Measurements from ENCODE around the gene SPAG9.

SPAG9 gene

DNA sequence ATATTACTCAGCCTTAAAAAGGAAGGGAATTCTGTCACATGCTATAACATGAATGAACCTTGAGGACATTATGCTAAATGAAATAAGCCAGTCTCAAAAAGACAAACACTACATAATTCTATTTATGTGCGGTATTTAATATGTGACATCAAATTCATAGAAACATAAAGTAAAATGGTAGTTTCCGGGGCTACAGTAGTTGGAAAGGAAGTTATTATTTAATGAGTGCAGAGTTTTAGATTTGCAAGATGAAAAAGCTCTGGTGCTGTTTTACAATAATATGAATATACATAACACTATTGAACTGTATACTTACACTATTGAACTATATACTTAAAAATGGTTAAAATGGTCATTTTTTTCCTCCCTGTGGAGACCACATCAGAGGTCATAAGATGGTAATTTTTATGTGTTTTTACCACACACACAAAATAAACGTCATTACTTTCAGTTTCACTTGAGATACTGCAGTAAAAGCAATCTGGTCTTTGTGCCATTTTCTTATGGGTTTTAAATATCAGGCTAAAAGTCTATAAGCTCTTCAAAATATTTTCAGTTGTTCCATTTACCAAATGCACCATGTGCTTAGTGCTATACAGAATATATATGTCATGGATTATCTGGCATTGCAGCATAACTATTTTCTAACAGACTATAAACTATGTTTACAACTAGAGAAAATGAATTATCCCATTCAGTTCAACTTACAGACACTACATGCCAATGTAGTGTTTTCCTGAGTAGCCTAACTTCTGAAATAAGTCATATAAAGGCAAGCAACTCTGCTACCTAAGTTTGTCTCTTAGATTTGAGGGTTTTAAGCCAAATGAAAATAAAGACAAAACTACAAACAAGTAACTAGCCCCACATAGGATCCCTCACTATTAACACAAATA is 90.9 kb downstream of the SPAG9 start:
- DNase-seq = peak; percentile 59

DNA sequence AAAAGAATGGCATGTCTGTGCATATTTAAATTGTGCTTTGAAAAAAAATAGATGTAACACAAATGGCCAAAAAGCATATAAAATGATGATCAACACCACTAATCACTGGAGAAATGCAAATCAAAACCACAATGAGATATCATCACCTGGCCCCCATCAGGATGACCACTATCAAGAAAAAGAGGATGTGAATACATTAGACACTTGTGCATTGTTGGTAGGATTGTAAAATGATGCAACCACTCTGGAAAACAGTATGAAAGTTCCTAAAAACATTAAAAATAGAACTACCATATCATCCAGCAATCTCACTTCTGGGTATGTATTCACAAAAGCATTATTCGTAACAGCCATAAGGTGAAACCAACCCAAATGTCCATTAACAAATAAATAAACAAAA is 91.5 kb downstream of the SPAG9 start:
- no peak for DNase-seq

DNA sequence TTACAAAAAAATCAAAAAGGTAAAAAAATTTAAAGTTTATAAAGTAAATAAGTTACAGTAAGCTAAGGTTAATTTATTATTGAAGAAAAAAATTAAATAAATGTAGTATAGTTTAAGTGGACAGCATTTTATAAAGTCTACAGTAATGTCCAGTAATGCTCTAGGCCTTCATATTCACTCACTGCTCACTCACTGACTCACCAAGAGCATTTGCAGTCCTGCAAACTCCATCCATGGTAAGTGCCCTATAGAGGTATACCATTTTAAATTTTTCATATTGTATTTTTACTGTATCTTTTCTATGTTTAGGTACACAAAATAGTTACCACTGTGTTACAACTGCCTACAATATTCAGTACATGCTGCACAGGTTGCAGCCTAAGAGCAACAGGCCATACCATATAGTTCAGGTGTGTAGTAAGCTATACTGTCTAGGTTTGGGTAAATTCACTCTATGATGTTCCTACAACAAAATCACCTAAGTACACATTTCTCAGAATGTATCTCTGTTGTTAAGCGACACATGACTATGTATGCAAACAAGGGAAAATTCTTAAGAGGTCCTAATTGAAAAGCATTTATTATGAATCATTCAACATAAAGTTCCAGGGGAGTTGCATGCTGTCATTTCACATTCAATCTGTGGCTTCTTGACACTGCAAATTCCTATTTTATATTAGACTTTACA is 92.3 kb downstream of the SPAG9 start:
- no peak for DNase-seq

DNA sequence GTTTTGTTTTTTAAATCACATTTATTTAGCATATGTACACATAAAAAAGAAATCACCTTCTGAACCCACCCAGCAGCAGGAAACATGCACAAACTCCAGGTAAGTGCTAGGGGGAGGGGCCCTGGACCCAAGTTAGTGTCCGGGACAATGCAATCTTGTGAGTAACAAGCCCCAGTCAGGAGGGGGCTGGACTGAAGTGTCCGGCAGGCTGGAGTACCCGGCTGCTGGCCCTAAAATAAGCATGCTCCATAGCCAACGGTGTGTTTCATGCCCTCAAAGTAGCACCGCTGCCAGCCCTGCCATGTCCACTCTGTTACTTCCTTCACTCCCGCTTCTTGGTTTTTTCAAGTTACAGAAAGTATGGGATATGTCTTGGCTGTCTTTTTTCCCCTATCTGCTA is 102.1 kb downstream of the SPAG9 start:
- no peak for DNase-seq

DNA sequence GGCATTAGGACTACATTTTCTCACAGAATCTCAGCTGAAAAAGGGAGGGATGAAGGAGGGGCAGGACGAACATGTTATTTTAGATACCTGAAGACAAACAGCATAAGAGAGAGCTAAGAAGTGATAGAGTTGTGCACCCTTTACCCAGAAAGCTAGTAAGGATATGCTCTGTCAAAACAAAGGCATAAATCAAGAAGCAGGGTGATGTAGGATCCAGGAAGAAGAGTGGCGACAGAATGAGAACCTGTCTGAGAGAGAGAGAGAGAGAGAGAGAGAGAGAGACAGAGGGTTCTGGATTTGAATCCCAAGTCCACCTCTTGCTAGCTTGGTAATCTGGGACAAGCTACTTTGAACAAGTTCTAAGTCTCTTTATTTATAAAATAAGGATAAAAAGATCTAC is 103.4 kb downstream of the SPAG9 start:
- no peak for DNase-seq

DNA sequence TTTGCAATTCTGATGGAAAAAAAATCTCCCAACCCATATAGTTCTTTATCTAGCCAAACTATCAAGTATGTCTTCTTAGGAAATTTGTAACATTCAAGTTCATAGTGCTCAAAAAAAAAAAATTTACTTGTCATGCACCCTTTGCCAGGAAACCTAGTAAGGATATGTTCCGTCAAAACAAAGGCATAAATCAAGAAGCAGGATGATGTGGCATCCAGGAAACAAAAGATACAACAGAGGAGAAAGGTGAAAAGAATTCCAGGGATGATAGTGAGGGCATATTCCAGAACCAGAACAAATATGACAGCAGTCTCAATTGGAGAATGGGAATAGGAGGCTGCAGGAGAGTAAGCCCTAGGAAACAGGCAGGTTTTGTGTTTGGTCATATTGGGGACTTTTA is 104.6 kb downstream of the SPAG9 start:
- DNase-seq = no peak

DNA sequence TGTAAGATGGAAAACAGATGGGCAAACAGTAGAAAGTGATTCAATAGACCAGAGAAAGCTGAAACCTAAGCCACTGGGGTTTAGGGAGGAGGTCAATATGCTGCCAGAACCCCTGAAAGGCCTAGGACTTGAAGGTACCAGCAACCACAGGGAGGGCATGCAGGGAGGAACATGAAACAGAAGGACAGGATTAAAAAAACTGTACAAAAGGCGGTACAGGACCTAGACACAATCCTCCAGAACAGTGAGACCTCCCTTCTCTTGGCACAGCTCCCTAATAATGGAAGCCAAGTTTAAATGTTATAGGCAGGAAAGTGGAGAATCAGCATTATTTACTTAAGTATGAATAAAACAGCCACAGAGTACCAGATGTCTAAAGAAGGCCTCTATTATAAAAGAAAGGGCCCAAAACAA is 105.5 kb downstream of the SPAG9 start:
- no peak for DNase-seq

DNA sequence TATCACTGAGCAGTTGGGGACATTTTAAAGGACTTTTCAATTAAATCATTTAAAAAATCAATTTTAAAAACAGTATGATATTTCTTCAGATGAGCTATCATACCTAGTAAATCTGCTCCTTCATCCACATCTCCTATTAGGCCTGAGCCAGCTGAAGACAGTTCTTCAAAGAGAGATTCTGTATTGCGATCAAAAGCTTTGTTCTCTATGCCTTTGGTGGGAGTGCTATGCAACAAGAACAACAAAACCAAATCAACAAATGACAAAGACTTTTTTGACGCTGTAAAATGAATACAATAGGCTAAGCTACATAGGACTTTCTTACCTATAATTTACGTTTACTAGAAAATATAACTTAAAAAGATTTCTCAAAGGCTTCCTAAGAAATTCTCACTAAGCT is 106.5 kb downstream of the SPAG9 start:
- DNase-seq = no peak

DNA sequence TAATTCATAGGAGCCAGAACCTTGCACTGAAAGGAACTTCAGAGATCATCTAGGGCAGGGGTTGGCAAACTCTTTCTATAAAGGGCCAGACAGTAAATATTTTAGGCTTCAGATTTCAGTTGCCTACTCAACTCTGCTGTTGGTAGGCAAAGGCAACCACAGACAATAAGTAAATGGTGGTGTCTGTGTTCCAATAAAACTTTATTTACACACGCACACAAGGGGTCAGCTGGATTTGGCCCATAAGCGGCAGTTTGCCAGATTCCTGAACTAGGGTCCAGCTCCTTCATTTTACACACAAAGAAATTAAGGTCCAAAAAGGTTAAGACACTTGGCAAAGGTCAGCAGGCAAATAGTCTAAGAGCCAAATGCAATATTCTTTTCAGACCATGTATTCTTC is 107.3 kb downstream of the SPAG9 start:
- no peak for DNase-seq

DNA sequence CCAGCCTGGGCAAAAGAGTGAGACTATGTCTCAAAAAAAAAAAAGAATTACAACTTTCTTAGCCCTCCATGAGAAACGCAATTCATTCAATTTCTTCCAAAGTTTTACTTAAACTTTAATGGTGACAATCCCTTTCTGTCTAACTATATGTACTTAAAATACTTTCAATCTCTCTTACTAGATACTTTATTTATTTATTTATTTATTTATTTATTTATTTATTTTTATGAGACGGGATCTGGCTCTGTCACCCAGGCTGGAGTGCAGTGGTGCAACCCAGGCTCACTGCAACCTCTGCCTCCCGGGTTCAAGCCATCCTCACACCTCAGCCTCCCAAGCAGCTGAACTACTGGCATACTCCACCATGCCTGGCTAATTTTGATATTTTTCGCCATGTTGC is 108.1 kb downstream of the SPAG9 start:
- no peak for DNase-seq

DNA sequence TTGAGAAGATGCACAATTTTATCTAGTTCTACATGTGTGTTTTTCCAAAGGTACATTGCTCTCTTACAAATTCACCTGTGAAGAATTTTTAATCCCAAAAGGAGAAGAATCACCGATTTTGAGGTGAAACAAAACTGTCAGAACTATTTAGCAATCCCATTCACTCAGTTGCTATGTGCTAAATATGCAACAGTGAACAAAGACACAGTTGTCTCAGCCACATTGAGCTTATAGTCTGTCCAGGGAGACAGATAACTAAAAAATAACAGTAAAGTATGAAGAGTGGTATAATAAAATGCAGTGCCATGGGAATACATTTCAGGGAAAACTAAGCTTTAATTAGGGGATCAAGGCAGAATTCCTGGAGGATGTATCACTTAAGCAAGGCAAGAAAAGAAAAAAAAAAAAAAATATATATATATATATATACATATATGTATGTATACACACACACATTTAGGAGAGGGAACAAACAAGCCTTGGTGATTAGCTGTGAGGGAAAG is 110.4 kb downstream of the SPAG9 start:
- DNase-seq = no peak

DNA sequence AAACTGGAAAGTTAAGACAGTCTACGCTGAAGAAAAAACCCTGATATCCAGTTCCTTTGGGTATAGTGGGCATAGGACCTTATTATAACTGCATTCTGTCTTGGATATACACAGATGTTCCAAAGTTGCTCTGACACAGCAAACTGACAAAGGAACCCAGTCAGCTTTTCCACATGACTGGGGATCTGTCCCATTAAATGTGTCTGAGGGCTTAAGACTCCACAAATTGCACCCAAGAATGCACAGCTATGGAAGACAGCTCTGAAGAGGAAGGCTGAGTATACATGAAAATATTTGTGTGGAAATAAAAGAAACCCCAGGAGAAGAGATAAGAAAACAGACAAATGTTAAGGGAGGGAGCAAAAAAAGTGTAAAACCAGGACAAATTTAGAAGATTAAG is 114.1 kb downstream of the SPAG9 start:
- DNase-seq = no peak

DNA sequence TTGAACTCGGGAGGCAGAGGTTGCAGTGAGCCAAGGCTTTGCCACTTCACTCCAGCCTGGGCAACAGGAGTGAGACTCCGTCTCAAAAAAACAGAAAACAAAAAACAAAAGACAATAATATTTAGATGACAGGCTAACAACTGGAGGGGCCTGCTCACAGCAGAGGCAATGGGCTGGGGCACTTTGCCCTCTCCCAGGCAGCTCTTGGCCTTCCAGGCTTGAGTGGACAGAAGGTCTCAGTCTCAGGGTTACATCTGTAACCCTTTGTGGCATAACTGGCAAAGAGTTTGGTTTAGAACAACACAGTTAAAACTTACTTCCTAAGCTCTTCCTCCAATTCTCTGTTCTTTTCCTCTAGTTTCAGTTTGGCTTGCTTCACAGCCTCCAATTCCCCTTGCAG is 114.9 kb downstream of the SPAG9 start:
- no peak for DNase-seq

DNA sequence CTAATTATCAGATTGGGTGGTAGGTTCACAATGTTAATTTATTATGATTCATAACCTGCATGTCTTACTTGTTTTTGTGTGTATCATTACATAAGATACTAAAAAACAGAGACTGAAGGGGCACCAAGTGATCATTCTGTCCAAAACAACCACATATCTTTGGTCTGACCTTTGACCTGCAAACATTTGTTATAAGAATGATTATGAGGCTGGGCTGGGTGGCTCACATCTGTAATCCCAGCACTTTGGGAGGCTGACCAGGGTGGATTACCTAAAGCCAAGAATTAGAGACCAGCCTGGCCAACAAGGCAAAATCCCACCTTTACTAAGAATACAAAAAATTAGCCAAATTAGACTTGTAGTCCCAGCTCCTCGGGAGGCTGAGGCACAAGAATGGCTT is 116.4 kb downstream of the SPAG9 start:
- no peak for DNase-seq

DNA sequence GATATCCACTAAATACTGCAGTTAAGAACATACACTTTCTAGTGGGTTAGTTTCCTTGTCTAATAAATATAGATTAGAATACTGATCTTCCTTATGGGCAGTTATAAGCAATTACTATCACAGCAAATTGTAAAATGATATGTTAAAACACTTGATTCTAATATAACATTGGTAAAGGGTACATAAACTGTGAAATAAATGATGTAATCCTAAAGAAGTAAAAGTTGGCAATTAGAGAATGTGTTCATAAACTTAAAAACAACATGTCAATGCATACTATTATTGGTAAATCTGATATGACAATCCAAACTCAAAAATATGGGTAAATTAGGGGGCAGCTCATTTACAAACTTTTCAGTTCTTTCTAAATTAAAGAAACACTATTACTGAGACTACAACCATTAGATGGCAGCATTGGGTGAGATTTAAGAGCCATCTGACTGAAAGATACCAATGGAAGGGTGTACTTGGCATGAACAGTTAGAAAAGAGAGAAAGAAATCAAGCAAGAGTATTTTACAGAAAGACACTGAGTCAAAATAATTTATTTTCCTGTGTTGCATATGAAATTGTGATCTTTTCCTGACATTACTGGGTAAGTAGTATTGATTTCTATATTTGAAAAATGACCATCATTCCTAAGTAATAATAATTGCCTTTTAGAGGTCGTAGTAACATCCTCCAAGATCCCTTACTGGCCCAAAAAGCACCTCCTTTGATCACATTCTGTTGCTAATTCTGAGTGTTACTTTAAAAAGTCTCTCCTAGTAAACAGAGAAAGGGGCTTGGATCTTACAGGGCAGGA is 119.6 kb downstream of the SPAG9 start:
- peak; percentile 73 for DNase-seq

DNA sequence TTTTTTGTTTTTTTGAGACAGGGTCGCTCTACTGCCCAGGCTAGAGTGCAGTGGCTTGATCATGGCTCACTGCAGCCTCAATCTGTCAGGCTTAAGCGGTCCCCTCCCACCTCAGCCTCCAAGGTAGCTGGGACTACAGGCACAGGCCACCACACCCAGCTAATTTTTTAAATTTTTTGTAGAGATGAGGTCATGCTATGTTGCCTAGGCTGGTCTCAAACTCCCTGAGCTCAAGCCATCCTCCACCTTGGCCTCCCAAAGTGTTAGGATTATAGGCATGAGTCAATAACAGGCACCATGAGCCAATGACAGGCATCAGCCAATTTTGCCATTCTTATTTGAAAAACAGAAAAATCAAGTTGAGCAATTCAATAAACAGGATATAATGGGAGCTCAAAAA is 125.0 kb downstream of the SPAG9 start:
- no peak for DNase-seq

DNA sequence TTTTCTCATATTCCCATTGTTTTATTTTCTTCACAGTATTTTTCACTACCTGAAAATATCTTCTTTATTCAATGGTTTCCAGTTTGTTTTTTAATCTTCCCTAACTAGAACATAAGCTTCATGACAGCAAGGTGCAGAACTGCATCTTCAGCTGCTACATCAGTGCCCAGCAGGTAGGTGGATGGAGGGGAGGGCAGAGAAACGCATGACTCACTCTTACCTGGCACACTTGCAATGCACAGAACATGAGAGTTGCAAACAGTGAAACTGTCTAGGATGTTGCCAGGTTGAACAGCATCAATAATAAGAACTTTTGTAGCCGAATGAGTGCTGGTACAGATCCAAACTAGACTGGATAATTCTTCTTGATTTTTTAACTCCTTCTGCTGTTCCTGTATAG is 127.1 kb downstream of the SPAG9 start:
- DNase-seq = no peak

DNA sequence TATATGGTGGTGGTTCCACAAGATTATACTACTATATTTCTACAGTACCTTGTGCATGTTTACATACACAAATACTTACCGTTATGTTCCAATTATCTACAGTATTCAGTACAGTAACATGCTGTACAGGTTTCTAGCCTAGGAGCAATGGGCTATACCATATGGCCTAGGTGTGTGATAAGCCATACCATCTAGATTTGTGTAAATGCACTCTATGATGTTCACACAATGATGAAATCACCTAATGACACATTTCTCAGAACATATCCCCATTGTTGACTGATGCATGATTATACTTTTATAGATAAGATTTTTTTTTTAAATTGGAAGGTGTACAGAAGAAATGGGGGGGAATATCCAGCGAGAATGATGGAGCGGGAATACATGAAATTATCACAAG is 131.5 kb downstream of the SPAG9 start:
- DNase-seq = no peak

DNA sequence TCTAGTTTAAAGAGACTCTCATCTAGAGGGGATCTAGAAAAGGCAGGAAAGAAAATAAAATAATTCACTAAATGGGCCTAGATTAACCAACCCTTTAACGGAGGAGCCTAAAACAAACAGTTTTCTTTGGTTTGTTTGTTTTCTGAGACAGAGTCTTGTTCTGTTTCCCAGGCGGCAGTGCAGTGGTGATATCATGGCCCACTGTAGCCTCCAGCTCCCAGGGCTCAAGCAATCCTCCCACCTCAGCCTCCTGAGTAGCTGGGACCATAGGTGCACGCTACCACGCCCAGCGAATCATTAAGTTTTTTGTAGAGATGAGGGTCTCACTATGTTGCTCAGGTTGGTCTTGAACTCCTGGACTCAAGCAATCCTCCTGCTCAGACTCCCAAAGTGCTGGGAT is 132.2 kb downstream of the SPAG9 start:
- no peak for DNase-seq

DNA sequence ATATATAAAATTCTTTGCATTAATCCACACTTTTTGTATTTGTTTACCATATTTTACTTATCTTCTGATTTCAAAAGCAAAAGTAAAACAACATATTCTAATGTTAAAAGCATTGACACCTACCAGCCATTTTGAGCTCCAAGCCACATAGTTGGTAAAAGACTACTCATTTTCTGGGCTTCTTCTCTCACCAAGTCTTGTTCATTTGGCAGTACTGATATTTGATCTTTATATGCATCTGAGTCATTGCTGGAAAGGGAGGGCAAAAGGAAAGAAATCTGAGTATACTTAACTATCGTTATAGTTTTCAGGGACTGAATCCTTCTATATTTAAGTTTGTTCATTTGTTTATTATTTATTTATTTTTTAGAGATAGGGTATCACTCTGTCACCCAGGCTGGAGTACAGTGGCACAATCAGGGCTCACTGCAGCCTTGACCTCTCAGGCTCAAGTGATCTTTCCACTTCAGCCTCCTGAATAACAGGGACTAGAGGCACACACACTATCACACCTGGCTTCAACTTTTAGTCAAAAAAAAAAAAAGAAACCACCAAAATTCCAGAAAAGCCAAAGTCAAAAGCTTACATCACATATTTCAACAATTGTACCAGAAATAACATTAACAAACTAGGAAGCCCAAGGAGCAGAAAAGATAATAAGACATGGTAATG is 133.5 kb downstream of the SPAG9 start:
- no peak for DNase-seq

DNA sequence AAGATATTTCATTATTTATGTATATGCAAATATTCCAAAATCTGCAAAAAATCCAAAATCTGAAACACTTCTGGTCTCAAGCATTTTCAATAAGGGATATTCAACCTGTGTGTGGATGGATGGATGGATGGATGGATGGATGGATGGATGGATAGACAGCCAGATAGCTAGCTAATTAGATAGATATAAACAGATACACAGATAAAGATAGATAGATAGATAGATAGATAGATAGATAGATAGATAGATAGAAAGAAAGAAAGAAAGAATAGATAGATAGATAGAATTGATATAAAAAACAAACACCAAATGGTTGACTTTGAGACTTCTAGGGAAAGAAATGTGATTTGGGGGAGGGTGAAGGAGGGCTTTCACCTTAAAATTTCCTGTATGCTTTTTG is 139.4 kb downstream of the SPAG9 start:
- DNase-seq = no peak

DNA sequence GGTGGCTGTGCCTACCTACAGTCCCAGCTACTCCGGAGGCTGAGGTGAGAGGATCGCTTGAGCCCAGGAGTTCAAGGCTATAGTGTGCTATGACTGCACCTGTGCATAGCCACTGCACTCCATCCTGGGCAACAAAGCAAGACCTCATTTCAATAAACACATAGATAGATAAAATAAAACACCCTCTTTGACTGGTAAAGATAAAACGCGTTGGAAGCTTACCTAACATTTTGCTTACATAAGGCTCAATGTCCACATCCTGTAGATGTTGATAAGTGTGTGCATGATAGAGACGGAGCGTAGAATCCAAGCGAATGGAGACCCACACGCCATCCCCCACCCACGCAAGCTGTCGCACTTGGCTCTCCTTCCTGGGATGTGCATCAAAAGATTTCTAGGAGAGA is 141.1 kb downstream of the SPAG9 start:
- no peak for DNase-seq
